Naive thymus-derived CD4-positive, alpha-beta T cell (primary cell): Measurements from ENCODE around the gene TMEM234. TPM values are rescaled to one million over a fixed set of nuclear protein-coding genes. Genes with fewer than 3 reads are reported as not detected.

Experiments
- ATAC-seq: fragments of 150-1000 bp; cut with Tn5 transposase; 2 replicates; pipeline ENCODE4 v1.10.0; 2021; ENCODE audit warnings: mild to moderate bottlenecking, moderate library complexity
- CTCF ChIA-PET: fragments of 350-600 bp; sonication (Branson Sonifier 250); formaldehyde crosslinking; loops from one replicate; lab custom pipeline; 2021; ENCODE audit warnings: antibody characterized with exemption; lab: Charles Lee
- POLR2A ChIA-PET: fragments of 350-600 bp; sonication (Branson Sonifier 250); formaldehyde crosslinking; loops from one replicate; lab custom pipeline; 2021; ENCODE audit warnings: antibody characterized with exemption, inconsistent platforms; lab: Charles Lee
- DNase-seq, 9 donors: peaks; one replicate each; pipeline versions ENCODE4 v3.0.0 to v3.0.0-alpha.2; 2020 to 2022; ENCODE audit warnings: mixed read lengths in 1 of 9
- H3K27ac ChIP-seq: one replicate; pipeline ENCODE4 v1.7.0; 2013; ENCODE audit warnings: mild to moderate bottlenecking, low read depth, low read length, moderate library complexity
- H3K27me3 ChIP-seq, 2 donors: one replicate each; pipeline ENCODE4 v1.7.0; 2013; ENCODE audit warnings: low read length in 2 of 2, mild to moderate bottlenecking in 2 of 2, moderate library complexity in 2 of 2; ENCODE audit not compliant: control insufficient read depth in 2 of 2, insufficient read depth in 2 of 2
- H3K36me3 ChIP-seq, 3 experiments: 1 replicate in 2 of 3; 2 replicates in 1 of 3; pipeline ENCODE4 v1.7.0; 2013; ENCODE audit warnings: low read length in 3 of 3, mild to moderate bottlenecking in 3 of 3, moderate library complexity in 1 of 3; ENCODE audit not compliant: insufficient read depth in 3 of 3, control insufficient read depth in 2 of 3
- H3K4me1 ChIP-seq, 2 donors: one replicate each; pipeline ENCODE4 v1.7.0; 2013; ENCODE audit warnings: low read length in 2 of 2, mild to moderate bottlenecking in 2 of 2, moderate library complexity in 1 of 2; ENCODE audit not compliant: control insufficient read depth in 2 of 2, insufficient read depth in 2 of 2
- H3K4me3 ChIP-seq: 2 replicates; pipeline ENCODE4 v1.7.0; 2013; ENCODE audit warnings: mild to moderate bottlenecking, low read length
- H3K9me3 ChIP-seq, 3 experiments: 1 replicate in 2 of 3; 2 replicates in 1 of 3; pipeline ENCODE4 v1.7.0; 2013; ENCODE audit warnings: low read length in 3 of 3; ENCODE audit not compliant: control insufficient read depth in 2 of 3
- H3K27ac Mint-ChIP-seq, 9 donors: one replicate each; pipeline ENCODE4 v1.8.0; 2020 to 2022; ENCODE audit warnings: mixed read lengths in 9 of 9, mild to moderate bottlenecking in 8 of 9, moderate library complexity in 5 of 9, inconsistent platforms in 2 of 9
- H3K27me3 Mint-ChIP-seq, 5 donors: one replicate each; pipeline ENCODE4 v1.8.0; 2021 to 2022; ENCODE audit warnings: mixed read lengths in 5 of 5, mild to moderate bottlenecking in 1 of 5
- H3K36me3 Mint-ChIP-seq, 5 donors: one replicate each; pipeline ENCODE4 v1.8.0; 2020 to 2022; ENCODE audit warnings: mixed read lengths in 5 of 5, mild to moderate bottlenecking in 3 of 5, inconsistent platforms in 1 of 5
- H3K4me1 Mint-ChIP-seq, 7 donors: one replicate each; pipeline ENCODE4 v1.8.0; 2020 to 2022; ENCODE audit warnings: mixed read lengths in 7 of 7, mild to moderate bottlenecking in 3 of 7, inconsistent platforms in 1 of 7
- H3K4me3 Mint-ChIP-seq, 10 donors: one replicate each; pipeline ENCODE4 v1.8.0; 2020 to 2022; ENCODE audit warnings: mild to moderate bottlenecking in 10 of 10, mixed read lengths in 10 of 10, moderate library complexity in 6 of 10, inconsistent platforms in 2 of 10
- H3K9me3 Mint-ChIP-seq, 11 donors: one replicate each; pipeline ENCODE4 v1.8.0; 2020 to 2022; ENCODE audit warnings: mixed read lengths in 11 of 11, mild to moderate bottlenecking in 4 of 11, inconsistent platforms in 1 of 11, moderate library complexity in 1 of 11
- intact Hi-C, 2 donors: fragments of 100-400 bp; cut with micrococcal nuclease; formaldehyde crosslinking; loops; one replicate each; pipeline ENCODE4 v1.15.1; 2023
- polyA plus RNA-seq, 2 donors: library from polyadenylated mRNA; unstranded; fragments of 300-500 nt; fragmentation: Illumina TruSeq; gene quantifications; one replicate each; pipeline ENCODE4 v1.2.3, GENCODE V29; 2021
- total RNA-seq, 6 experiments: library from RNA in 5 of 6; stranded (reverse) in 5 of 6; gene quantifications; 1 replicate in 5 of 6; 2 replicates in 1 of 6; pipeline ENCODE4 v1.2.3 and lab custom pipeline; 2021 to 2026

TMEM234 gene
- total and polyA plus RNA-seq, 7 experiments from 2014 or later: 5.9 to 29.6 (median 17.4) TPM

DNA sequence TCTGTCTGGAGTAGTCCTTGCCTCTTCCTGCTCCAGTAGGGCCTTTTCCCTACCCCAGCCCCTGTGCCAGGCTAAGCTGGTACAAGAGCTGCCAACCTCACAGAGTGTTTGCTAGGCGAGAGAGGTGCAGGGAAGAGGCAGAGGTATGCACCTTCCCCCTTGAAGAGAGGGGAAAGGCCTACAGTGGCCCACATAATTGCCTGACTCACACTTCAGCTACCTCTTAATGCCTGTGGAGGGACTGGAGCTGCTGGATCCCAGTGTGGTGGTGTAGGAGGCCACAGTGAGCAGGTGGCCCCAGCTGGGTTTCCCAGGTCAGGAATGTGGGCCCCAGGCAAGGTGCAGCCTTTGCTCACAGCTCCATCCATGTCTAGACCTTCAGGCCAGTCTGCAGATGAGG, 25.1 kb downstream of the TMEM234 start:
- H3K4me1 Mint-ChIP-seq: peaks cover 49 to 77% (median 61%) of the 10 kb centered on the region in 7 donors
- no peak for ATAC-seq
- Histone ChIP-seq H3K4me3 (no peak overlapping the region), H3K4me1 (peaks cover 31 to 37% of the 10 kb centered on the region in 2 donors), H3K27ac (no peak overlapping the region), H3K27me3 (no peaks in the 10 kb centered on the region), H3K36me3 (peaks cover 3 to 38% (median 11%) of the 10 kb centered on the region in 3 experiments), H3K9me3 (no peaks in the 10 kb centered on the region)
- peaks cover 17 to 38% (median 19%) of the 10 kb centered on the region in 5 donors for H3K36me3 Mint-ChIP-seq
- peak overlapping the region in 5 of 9 donors; percentile 4 to 81 (median 67) for H3K27ac Mint-ChIP-seq
- H3K27me3 Mint-ChIP-seq: no peaks in the 10 kb centered on the region
- intact Hi-C loops: no loop called here
- no peaks in the 10 kb centered on the region for H3K9me3 Mint-ChIP-seq
- ChIA-PET POLR2A (interaction anchor here (0.6 to 7.7 kb wide), 8 partner anchors 9 to 198 kb away, joined by 3 to 49 read pairs (median 4); partner anchors contain the start of genes BSDC1, HDAC1, IQCC and KPNA6), CTCF (no interaction called here)
- DNase-seq: no peak
- peak overlapping the region in 2 of 10 donors; percentile 55 to 68 for H3K4me3 Mint-ChIP-seq

GRCh38 chr1:32195972-32196823, 26.0 kb downstream of the TMEM234 start:
- H3K36me3 Mint-ChIP-seq: peaks cover 22 to 45% (median 27%) of the 10 kb centered on the region in 5 donors
- Histone ChIP-seq H3K4me3 (no peak overlapping the region), H3K9me3 (no peaks in the 10 kb centered on the region), H3K27ac (no peak overlapping the region), H3K4me1 (peaks cover 24 to 31% of the 10 kb centered on the region in 2 donors), H3K36me3 (peaks cover 10 to 47% (median 19%) of the 10 kb centered on the region in 3 experiments), H3K27me3 (no peaks in the 10 kb centered on the region)
- DNase-seq (peak in 2 of 9 donors; percentile 23 to 24), ATAC-seq (no peak)
- POLR2A ChIA-PET: interaction anchor here (0.6 to 7.7 kb wide), 6 partner anchors 10 to 199 kb away, joined by 3 to 49 read pairs (median 6); partner anchors contain the start of genes BSDC1, IQCC, KPNA6 and TXLNA
- intact Hi-C loops: no loop called here
- peak overlapping the region in 9 of 10 donors; percentile 1 to 75 (median 55) for H3K4me3 Mint-ChIP-seq
- peaks cover 41 to 74% (median 52%) of the 10 kb centered on the region in 7 donors for H3K4me1 Mint-ChIP-seq
- CTCF ChIA-PET: interaction anchor here (0.6 kb wide), 1 partner anchor 172 kb away, joined by 9 read pairs; no protein-coding TSS in a partner anchor
- no peaks in the 10 kb centered on the region for H3K9me3 Mint-ChIP-seq
- peak overlapping the region in 7 of 9 donors; percentile 15 to 87 (median 72) for H3K27ac Mint-ChIP-seq
- no peaks in the 10 kb centered on the region for H3K27me3 Mint-ChIP-seq

DNA sequence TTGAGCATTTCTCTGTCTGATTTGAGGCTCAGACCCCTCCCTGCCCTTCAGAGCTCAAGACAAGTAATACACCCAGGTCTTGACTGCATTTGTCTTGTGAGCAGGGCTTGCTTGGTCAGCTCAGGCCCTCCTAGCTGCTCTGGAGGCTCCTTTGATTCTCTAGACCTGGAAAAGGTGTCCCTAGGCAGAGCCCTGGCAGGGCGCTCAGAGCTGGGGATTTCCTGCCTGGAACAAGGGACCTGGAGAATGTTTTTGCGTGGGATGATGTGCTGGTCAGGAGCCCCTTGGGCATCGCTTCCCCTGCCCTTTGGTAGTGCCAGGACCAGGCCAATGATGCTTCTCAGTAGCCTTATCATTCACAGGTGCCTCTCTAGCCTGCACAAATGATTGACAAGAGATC, 26.6 kb downstream of the TMEM234 start:
- Histone ChIP-seq H3K9me3 (no peaks in the 10 kb centered on the region), H3K27me3 (no peaks in the 10 kb centered on the region), H3K27ac (no peak overlapping the region), H3K4me3 (no peak overlapping the region), H3K36me3 (peaks cover 10 to 53% (median 19%) of the 10 kb centered on the region in 3 experiments), H3K4me1 (peaks cover 24 to 31% of the 10 kb centered on the region in 2 donors)
- ATAC-seq: no peak
- POLR2A ChIA-PET: interaction anchor here (1.1 to 7.7 kb wide), 5 partner anchors 10 to 199 kb away, joined by 3 to 49 read pairs (median 9); partner anchors contain the start of genes BSDC1, IQCC, KPNA6 and TXLNA
- H3K4me1 Mint-ChIP-seq: peaks cover 41 to 74% (median 52%) of the 10 kb centered on the region in 7 donors
- DNase-seq: no peak
- intact Hi-C loops: no loop called here
- peaks cover 22 to 45% (median 27%) of the 10 kb centered on the region in 5 donors for H3K36me3 Mint-ChIP-seq
- no peaks in the 10 kb centered on the region for H3K9me3 Mint-ChIP-seq
- H3K4me3 Mint-ChIP-seq: peak overlapping the region in 5 of 10 donors; percentile 30 to 75 (median 55)
- H3K27ac Mint-ChIP-seq: peak overlapping the region in 1 of 9 donors; percentile 30
- no peaks in the 10 kb centered on the region for H3K27me3 Mint-ChIP-seq
- CTCF ChIA-PET: interaction anchor here (0.6 kb wide), 2 partner anchors 50 to 224 kb away, joined by 3 read pairs; no protein-coding TSS in a partner anchor

DNA sequence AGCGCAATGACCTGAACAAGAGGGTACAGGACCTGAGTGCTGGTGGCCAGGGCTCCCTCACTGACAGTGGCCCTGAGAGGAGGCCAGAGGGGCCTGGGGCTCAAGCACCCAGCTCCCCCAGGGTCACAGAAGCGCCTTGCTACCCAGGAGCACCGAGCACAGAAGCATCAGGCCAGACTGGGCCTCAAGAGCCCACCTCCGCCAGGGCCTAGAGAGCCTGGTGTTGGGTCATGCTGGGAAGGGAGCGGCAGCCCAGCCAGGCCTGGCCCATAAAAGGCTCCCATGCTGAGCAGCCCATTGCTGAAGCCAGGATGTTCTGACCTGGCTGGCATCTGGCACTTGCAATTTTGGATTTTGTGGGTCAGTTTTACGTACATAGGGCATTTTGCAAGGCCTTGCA, 27.2 kb downstream of the TMEM234 start:
- H3K27ac Mint-ChIP-seq: no peak overlapping the region
- no peak for DNase-seq
- peaks cover 22 to 48% (median 29%) of the 10 kb centered on the region in 5 donors for H3K36me3 Mint-ChIP-seq
- no peaks in the 10 kb centered on the region for H3K9me3 ChIP-seq
- peaks cover 37 to 72% (median 48%) of the 10 kb centered on the region in 7 donors for H3K4me1 Mint-ChIP-seq
- H3K9me3 Mint-ChIP-seq: no peaks in the 10 kb centered on the region
- H3K4me3 ChIP-seq: no peak overlapping the region
- ChIA-PET CTCF (interaction anchor here (0.6 kb wide), 2 partner anchors 49 to 225 kb away, joined by 3 read pairs; no protein-coding TSS in a partner anchor), POLR2A (interaction anchor here (1.1 to 7.7 kb wide), 3 partner anchors 11 to 15 kb away, joined by 3 to 49 read pairs (median 18); partner anchors contain the start of genes IQCC and TXLNA)
- no peak overlapping the region for H3K27ac ChIP-seq
- H3K27me3 ChIP-seq: no peaks in the 10 kb centered on the region
- no peaks in the 10 kb centered on the region for H3K27me3 Mint-ChIP-seq
- H3K4me3 Mint-ChIP-seq: no peak overlapping the region
- H3K36me3 ChIP-seq: peaks cover 10 to 56% (median 21%) of the 10 kb centered on the region in 3 experiments
- peaks cover 24 to 29% of the 10 kb centered on the region in 2 donors for H3K4me1 ChIP-seq
- ATAC-seq: no peak
- intact Hi-C loops: no loop called here

- Histone ChIP-seq H3K27me3 (no peaks in the 10 kb centered on the region), H3K9me3 (no peaks in the 10 kb centered on the region), H3K4me3 (no peak overlapping the region), H3K4me1 (peaks cover 19 to 24% of the 10 kb centered on the region in 2 donors), H3K36me3 (peaks cover 20 to 82% (median 36%) of the 10 kb centered on the region in 3 experiments), H3K27ac (no peak overlapping the region)
- H3K4me1 Mint-ChIP-seq: peaks cover 31 to 60% (median 37%) of the 10 kb centered on the region in 7 donors
- H3K27me3 Mint-ChIP-seq: no peaks in the 10 kb centered on the region
- intact Hi-C loops: no loop called here
- peak overlapping the region in 2 of 9 donors; percentile 46 to 58 for H3K27ac Mint-ChIP-seq
- peaks cover 27 to 54% (median 38%) of the 10 kb centered on the region in 5 donors for H3K36me3 Mint-ChIP-seq
- ATAC-seq: no peak
- DNase-seq: no peak
- ChIA-PET CTCF (no interaction called here), POLR2A (interaction anchor here (0.7 to 1.2 kb wide), 2 partner anchors 12 to 153 kb away, joined by 3 read pairs; no protein-coding TSS in a partner anchor)
- H3K4me3 Mint-ChIP-seq: no peak overlapping the region
- H3K9me3 Mint-ChIP-seq: no peaks in the 10 kb centered on the region
These were observed 29.8 kb downstream of the TMEM234 start for GRCh38 chr1:32192220-32192948.

DNA sequence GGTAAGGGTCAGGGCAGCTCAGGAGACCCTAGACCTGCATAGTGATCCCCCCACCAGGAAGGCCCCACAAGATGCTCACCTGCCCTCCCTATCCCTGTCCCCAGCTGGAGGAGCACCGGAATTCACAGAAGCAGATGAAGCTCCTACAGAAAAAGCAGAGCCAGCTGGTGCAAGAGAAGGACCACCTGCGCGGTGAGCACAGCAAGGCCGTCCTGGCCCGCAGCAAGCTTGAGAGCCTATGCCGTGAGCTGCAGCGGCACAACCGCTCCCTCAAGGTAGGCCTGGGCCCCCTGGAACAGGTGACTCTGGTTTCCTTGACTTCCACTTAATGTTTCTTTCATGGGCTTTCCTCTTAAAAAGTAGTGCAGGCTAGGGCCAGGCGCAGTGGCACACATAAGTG, 34.3 kb downstream of the TMEM234 start:
- Histone ChIP-seq H3K36me3 (peaks cover 28 to 82% (median 29%) of the 10 kb centered on the region in 3 experiments), H3K4me1 (no peaks in the 10 kb centered on the region), H3K4me3 (no peak overlapping the region), H3K27ac (no peak overlapping the region), H3K27me3 (no peaks in the 10 kb centered on the region), H3K9me3 (no peaks in the 10 kb centered on the region)
- ATAC-seq (no peak), DNase-seq (no peak)
- Mint-ChIP-seq H3K36me3 (peaks cover 20 to 49% (median 42%) of the 10 kb centered on the region in 5 donors), H3K4me3 (no peak overlapping the region), H3K27ac (peak overlapping the region in 1 of 9 donors; percentile 25), H3K27me3 (no peaks in the 10 kb centered on the region), H3K9me3 (no peaks in the 10 kb centered on the region), H3K4me1 (peaks cover 18 to 44% (median 24%) of the 10 kb centered on the region in 7 donors)
- CTCF ChIA-PET: interaction anchor here (0.7 kb wide), 1 partner anchor 28 kb away, joined by 5 read pairs; no protein-coding TSS in a partner anchor
- intact Hi-C loops: no loop called here
- POLR2A ChIA-PET: interaction anchor here (0.6 kb wide), 1 partner anchor 128 kb away, joined by 3 read pairs; no protein-coding TSS in a partner anchor
